Measurements from ENCODE around the gene RAD18. TPM values are rescaled to one million over a fixed set of nuclear protein-coding genes. Genes with fewer than 3 reads are reported as not detected.

RAD18 gene
- total RNA-seq, 6 donors from 2014 or later: 2.6 to 16.2 (median 7.7) TPM

GRCh38 chr3:8879347-8879944 lies 83.8 kb downstream of the RAD18 start:
- 94 to 99% methylated on average over 5 of the region's 5 CpGs for WGBS, 2 donors
- Histone ChIP-seq H3K4me1 (no peaks in the 10 kb centered on the region), H3K36me3 (peaks cover 0 to 6% (median 0%) of the 10 kb centered on the region in 4 donors), H3K27ac (no peak overlapping the region), H3K27me3 (no peaks in the 10 kb centered on the region), H3K4me3 (no peak overlapping the region), H3K9me3 (no peaks in the 10 kb centered on the region)
- DNase-seq: no peak
- TF ChIP-seq EP300 (IDR thresholded peaks at IDR 0.05) (no peak), POLR2AphosphoS5 (IDR thresholded peaks at IDR 0.05) (no peak), POLR2A (IDR thresholded peaks at IDR 0.05) (no peak)
- TF ChIP-seq, protein P1, sequence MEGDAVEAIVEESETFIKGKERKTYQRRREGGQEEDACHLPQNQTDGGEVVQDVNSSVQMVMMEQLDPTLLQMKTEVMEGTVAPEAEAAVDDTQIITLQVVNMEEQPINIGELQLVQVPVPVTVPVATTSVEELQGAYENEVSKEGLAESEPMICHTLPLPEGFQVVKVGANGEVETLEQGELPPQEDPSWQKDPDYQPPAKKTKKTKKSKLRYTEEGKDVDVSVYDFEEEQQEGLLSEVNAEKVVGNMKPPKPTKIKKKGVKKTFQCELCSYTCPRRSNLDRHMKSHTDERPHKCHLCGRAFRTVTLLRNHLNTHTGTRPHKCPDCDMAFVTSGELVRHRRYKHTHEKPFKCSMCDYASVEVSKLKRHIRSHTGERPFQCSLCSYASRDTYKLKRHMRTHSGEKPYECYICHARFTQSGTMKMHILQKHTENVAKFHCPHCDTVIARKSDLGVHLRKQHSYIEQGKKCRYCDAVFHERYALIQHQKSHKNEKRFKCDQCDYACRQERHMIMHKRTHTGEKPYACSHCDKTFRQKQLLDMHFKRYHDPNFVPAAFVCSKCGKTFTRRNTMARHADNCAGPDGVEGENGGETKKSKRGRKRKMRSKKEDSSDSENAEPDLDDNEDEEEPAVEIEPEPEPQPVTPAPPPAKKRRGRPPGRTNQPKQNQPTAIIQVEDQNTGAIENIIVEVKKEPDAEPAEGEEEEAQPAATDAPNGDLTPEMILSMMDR (IDR thresholded peaks at IDR 0.05): no peak
- ATAC-seq (ENCODE audit: low FRiP score in 2 of 2): no peak

- no peak for DNase-seq
- Histone ChIP-seq H3K9me3 (no peaks in the 10 kb centered on the region), H3K36me3 (peaks cover 0 to 2% (median 0%) of the 10 kb centered on the region in 4 donors), H3K4me1 (no peaks in the 10 kb centered on the region), H3K4me3 (no peak overlapping the region), H3K27me3 (no peaks in the 10 kb centered on the region), H3K27ac (no peak overlapping the region)
- no peak for ATAC-seq (ENCODE audit: low FRiP score in 2 of 2)
- TF ChIP-seq, protein P1 (IDR thresholded peaks at IDR 0.05): no peak
- TF ChIP-seq POLR2AphosphoS5 (IDR thresholded peaks at IDR 0.05): no peak
- TF ChIP-seq POLR2A (IDR thresholded peaks at IDR 0.05): no peak
- TF ChIP-seq EP300 (IDR thresholded peaks at IDR 0.05): no peak
Measured at GRCh38 chr3:8875836-8876235, 87.4 kb downstream of the RAD18 start.

GRCh38 chr3:8873740-8874139 lies 89.5 kb downstream of the RAD18 start:
- Histone ChIP-seq H3K4me3 (no peak overlapping the region), H3K36me3 (no peaks in the 10 kb centered on the region), H3K27ac (no peak overlapping the region), H3K9me3 (no peaks in the 10 kb centered on the region), H3K27me3 (no peaks in the 10 kb centered on the region), H3K4me1 (no peaks in the 10 kb centered on the region)
- ATAC-seq (ENCODE audit: low FRiP score in 2 of 2) (no peak), DNase-seq (no peak)
- TF ChIP-seq POLR2AphosphoS5 (IDR thresholded peaks at IDR 0.05): no peak
- no peak for TF ChIP-seq EP300 (IDR thresholded peaks at IDR 0.05)
- TF ChIP-seq, protein P1 (IDR thresholded peaks at IDR 0.05): no peak
- no peak for TF ChIP-seq POLR2A (IDR thresholded peaks at IDR 0.05)
- 98 to 99% methylated on average over 5 of the region's 5 CpGs for WGBS, 2 donors

DNA sequence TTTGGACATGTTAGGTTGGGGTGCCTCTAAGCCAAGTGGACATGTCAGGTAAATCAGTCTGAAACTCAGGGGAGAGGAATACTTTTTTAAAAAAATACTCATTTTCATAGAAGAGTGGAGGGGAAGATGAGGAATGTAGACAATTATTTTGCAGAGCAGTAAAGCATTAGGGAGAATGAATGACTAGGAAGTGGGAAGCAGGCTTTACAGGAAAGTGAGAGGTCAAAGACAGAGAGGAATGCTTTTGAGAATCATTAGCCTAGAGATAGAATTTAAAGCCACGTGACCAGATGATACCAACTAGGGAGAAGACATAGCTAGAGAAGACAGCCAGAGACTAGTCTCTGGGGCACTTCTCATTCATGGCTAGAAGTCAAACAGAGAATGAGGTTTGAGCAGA lies 91.0 kb downstream of the RAD18 start:
- Histone ChIP-seq H3K9me3 (no peaks in the 10 kb centered on the region), H3K27ac (no peak overlapping the region), H3K4me3 (no peak overlapping the region), H3K27me3 (no peaks in the 10 kb centered on the region), H3K4me1 (no peaks in the 10 kb centered on the region), H3K36me3 (no peaks in the 10 kb centered on the region)
- no peak for ATAC-seq (ENCODE audit: low FRiP score in 2 of 2)
- TF ChIP-seq, protein P1 (IDR thresholded peaks at IDR 0.05): no peak
- TF ChIP-seq POLR2A (IDR thresholded peaks at IDR 0.05) (no peak), EP300 (IDR thresholded peaks at IDR 0.05) (no peak), POLR2AphosphoS5 (IDR thresholded peaks at IDR 0.05) (no peak)
- 88 to 94% methylated on average over 1 of the region's 1 CpG for WGBS, 2 donors
- DNase-seq: no peak

- Histone ChIP-seq H3K27me3 (no peaks in the 10 kb centered on the region), H3K27ac (no peak overlapping the region), H3K4me1 (no peaks in the 10 kb centered on the region), H3K4me3 (no peak overlapping the region), H3K9me3 (no peaks in the 10 kb centered on the region), H3K36me3 (no peaks in the 10 kb centered on the region)
- DNase-seq (no peak), ATAC-seq (ENCODE audit: low FRiP score in 2 of 2) (no peak)
- TF ChIP-seq POLR2A (IDR thresholded peaks at IDR 0.05) (no peak), POLR2AphosphoS5 (IDR thresholded peaks at IDR 0.05) (no peak), EP300 (IDR thresholded peaks at IDR 0.05) (no peak)
- TF ChIP-seq, protein P1 (IDR thresholded peaks at IDR 0.05): no peak
- WGBS, 2 donors: 93 to 97% methylated on average over 3 of the region's 3 CpGs
Measured at GRCh38 chr3:8871306-8871705, 92.0 kb downstream of the RAD18 start.
